PC-9 (cell line): Measurements from ENCODE around the gene NPS. TPM values are rescaled to one million over a fixed set of nuclear protein-coding genes. Genes with fewer than 3 reads are reported as not detected.

ENCODE experiments used
- BruUV-seq: library from RNA; stranded (reverse); fragments of 400-500 nt; replicated peaks from 2 replicates; lab custom pipeline; 2021; lab: Mats Ljungman, UMichigan
- CTCF ChIA-PET: fragments of 300-600 bp; sonication (Branson Sonifier 250); formaldehyde crosslinking; loops from one replicate; lab custom pipeline; 2022; ENCODE audit warnings: antibody characterized with exemption; lab: Charles Lee
- POLR2A ChIA-PET: fragments of 300-600 bp; sonication (Branson Sonifier 250); formaldehyde crosslinking; loops from one replicate; lab custom pipeline; 2022; ENCODE audit warnings: antibody characterized with exemption; ENCODE audit not compliant: unreplicated experiment; lab: Charles Lee
- DNase-seq, 2 experiments: peaks; one replicate each; pipeline versions ENCODE4 v3.0.0 to v3.0.0-alpha.2; 2015 to 2022; ENCODE audit warnings: mixed read lengths in 1 of 2
- H2AFZ ChIP-seq: fragments of 200-600 bp; sonication (generic); 2 replicates; pipeline ENCODE4 v1.8.1; 2017; ENCODE audit warnings: antibody characterized with exemption
- H3F3A ChIP-seq: fragments of 200-600 bp; sonication (generic); 2 replicates; pipeline ENCODE4 v1.8.1; 2017; ENCODE audit warnings: antibody characterized with exemption, mild to moderate bottlenecking, low read depth; ENCODE audit not compliant: insufficient read depth
- H3K27ac ChIP-seq: fragments of 200-600 bp; sonication (generic); 2 replicates; pipeline ENCODE4 v1.6.1; 2016; ENCODE audit warnings: mixed run types
- H3K27me3 ChIP-seq: fragments of 200-600 bp; sonication (generic); 2 replicates; pipeline ENCODE4 v1.6.1; 2016; ENCODE audit warnings: low read depth, mixed run types; ENCODE audit not compliant: insufficient read depth
- H3K36me3 ChIP-seq: fragments of 200-600 bp; sonication (generic); 2 replicates; pipeline ENCODE4 v1.6.1; 2016; ENCODE audit warnings: low read depth, mixed run types
- H3K4me1 ChIP-seq: fragments of 200-600 bp; sonication (generic); replicated peaks from 2 replicates; pipeline ENCODE4 v1.6.1; 2016; ENCODE audit warnings: mixed run types; ENCODE audit not compliant: insufficient read depth
- H3K4me2 ChIP-seq: fragments of 200-600 bp; sonication (generic); 2 replicates; pipeline ENCODE4 v1.6.1; 2017; ENCODE audit warnings: mixed run types
- H3K4me3 ChIP-seq: fragments of 200-600 bp; sonication (generic); 2 replicates; pipeline ENCODE4 v1.6.1; 2016; ENCODE audit warnings: mixed run types
- H3K79me2 ChIP-seq: fragments of 200-600 bp; sonication (generic); 2 replicates; pipeline ENCODE4 v1.6.1; 2017; ENCODE audit warnings: low read depth, mixed run types
- H3K9me2 ChIP-seq: fragments of 200-600 bp; sonication (generic); 2 replicates; pipeline ENCODE4 v1.8.1; 2017; ENCODE audit warnings: mild to moderate bottlenecking; ENCODE audit not compliant: insufficient read depth
- H3K9me3 ChIP-seq: fragments of 200-600 bp; sonication (generic); 2 replicates; pipeline ENCODE4 v1.8.1; 2016; ENCODE audit warnings: low read depth; ENCODE audit not compliant: insufficient read depth
- H4K20me1 ChIP-seq: fragments of 200-600 bp; sonication (generic); 2 replicates; pipeline ENCODE4 v1.8.1; 2017; ENCODE audit not compliant: insufficient read depth
- EZH2 ChIP-seq: fragments of 200-600 bp; sonication (generic); IDR thresholded peaks from 2 replicates; pipeline ENCODE4 v1.8.0; 2017; ENCODE audit warnings: antibody characterized with exemption, low read depth
- intact Hi-C: fragments of 100-400 bp; cut with micrococcal nuclease; formaldehyde crosslinking; loops from one replicate; pipeline ENCODE4 v1.10.0; 2022; ENCODE audit not compliant: unreplicated experiment
- total RNA-seq: library from RNA; stranded (reverse); gene quantifications from 2 replicates; pipeline ENCODE4 v1.2.3, GENCODE V29; 2021
- TF ChIP-seq, protein P1 (sequence below): fragments of 200-600 bp; sonication (generic); conservative IDR thresholded peaks from 2 replicates; pipeline ENCODE4 v1.6.1; 2017; ENCODE audit warnings: mixed run types, antibody characterized with exemption, mild to moderate bottlenecking, moderate library complexity

NPS gene
- total RNA-seq, 1 experiment from 2014 or later = not detected

DNA sequence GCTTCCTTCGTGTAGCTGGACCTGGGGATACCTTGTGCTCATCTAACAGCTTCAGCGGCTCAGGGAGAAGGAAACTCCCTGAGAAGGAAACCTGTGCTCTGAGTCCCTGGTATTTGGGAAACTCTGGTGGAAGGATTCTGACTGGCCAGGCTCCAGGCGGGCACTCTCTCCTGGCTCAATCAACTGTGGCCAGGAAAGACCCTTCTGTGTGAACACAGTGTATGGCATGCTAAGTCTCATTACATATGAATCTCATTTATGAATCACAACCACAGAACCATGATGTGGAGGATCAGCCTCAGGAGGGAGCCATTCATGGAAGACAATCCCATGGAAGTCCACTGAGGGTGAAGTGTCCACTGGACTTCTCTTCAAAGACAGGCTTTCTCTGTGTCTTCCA is 20.9 kb downstream of the NPS start:
- ChIA-PET CTCF (no interaction called here), POLR2A (no interaction called here)
- DNase-seq = no peak
- Histone ChIP-seq H3K4me2 (no peak overlapping the region), H3K27me3 (peaks cover 18% of the 10 kb centered on the region; the same call in 1 of the 2 replicates), H4K20me1 (no peaks in the 10 kb centered on the region), H3K79me2 (no peaks in the 10 kb centered on the region), H3K36me3 (no peaks in the 10 kb centered on the region), H3K9me3 (no peaks in the 10 kb centered on the region), H3K4me3 (no peak overlapping the region), H3K9me2 (no peaks in the 10 kb centered on the region), H3K4me1 (no peaks in the 10 kb centered on the region), H3F3A (no peaks in the 10 kb centered on the region), H3K27ac (no peak overlapping the region), H2AFZ (no peak overlapping the region)
- no TSS peak for BruUV-seq
- TF ChIP-seq, protein P1, sequence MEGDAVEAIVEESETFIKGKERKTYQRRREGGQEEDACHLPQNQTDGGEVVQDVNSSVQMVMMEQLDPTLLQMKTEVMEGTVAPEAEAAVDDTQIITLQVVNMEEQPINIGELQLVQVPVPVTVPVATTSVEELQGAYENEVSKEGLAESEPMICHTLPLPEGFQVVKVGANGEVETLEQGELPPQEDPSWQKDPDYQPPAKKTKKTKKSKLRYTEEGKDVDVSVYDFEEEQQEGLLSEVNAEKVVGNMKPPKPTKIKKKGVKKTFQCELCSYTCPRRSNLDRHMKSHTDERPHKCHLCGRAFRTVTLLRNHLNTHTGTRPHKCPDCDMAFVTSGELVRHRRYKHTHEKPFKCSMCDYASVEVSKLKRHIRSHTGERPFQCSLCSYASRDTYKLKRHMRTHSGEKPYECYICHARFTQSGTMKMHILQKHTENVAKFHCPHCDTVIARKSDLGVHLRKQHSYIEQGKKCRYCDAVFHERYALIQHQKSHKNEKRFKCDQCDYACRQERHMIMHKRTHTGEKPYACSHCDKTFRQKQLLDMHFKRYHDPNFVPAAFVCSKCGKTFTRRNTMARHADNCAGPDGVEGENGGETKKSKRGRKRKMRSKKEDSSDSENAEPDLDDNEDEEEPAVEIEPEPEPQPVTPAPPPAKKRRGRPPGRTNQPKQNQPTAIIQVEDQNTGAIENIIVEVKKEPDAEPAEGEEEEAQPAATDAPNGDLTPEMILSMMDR = no peak
- TF ChIP-seq EZH2 = no peak
- intact Hi-C loops = no loop called here

DNA sequence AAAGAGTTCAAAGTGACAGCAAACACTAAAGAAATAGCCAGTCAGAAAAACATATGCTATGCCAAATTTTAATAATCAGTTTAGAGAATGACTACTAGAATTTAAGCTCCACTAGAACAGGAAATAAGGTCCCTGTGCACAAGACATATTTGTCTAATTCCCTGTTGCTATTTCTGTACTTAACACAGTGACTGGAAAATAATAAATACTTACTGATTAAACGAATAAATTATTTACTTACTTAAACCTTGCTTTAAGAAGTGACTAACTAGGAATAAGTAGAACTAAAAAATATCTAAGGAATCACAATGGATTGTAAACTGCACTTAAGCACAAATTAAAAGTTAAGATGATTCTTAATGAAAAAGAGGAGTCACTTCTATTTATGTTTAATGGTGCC is 22.3 kb downstream of the NPS start:
- no peaks in the 10 kb centered on the region for H3K4me1 ChIP-seq
- ChIA-PET POLR2A (no interaction called here), CTCF (no interaction called here)
- no peak overlapping the region for H3K4me2 ChIP-seq
- H4K20me1 ChIP-seq = no peaks in the 10 kb centered on the region
- H3K4me3 ChIP-seq = no peak overlapping the region
- H3K27ac ChIP-seq = no peak overlapping the region
- H3K9me2 ChIP-seq = no peaks in the 10 kb centered on the region
- TF ChIP-seq EZH2 = no peak
- TF ChIP-seq, protein P1 = no peak
- no peaks in the 10 kb centered on the region for H3F3A ChIP-seq
- peaks cover 7% of the 10 kb centered on the region; the same call in 1 of the 2 replicates for H3K27me3 ChIP-seq
- no TSS peak for BruUV-seq
- intact Hi-C loops = no loop called here
- no peaks in the 10 kb centered on the region for H3K9me3 ChIP-seq
- no peaks in the 10 kb centered on the region for H3K79me2 ChIP-seq
- H2AFZ ChIP-seq = no peak overlapping the region
- H3K36me3 ChIP-seq = no peaks in the 10 kb centered on the region
- no peak for DNase-seq

DNA sequence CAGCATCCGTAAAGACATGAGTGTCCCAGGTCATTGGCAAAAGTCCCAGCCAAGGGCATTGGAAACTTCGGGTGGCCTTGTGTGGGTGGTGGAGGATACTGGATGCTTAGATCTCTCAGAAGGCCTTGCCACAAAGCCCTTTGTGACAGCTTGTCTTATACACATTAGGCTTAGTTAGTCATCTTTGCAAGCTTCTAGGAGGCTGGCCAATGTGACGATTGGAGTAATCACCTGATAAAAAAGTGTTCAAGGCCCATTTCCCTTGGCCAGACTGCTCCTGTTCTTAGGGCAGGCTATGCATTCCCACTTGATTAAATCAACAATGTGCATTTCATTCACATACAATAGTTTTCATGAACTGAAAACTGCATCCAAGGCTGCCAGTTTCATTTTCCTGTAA is 26.9 kb downstream of the NPS start:
- Histone ChIP-seq H3K36me3 (no peaks in the 10 kb centered on the region), H3K4me2 (no peak overlapping the region), H2AFZ (no peak overlapping the region), H3K9me2 (no peaks in the 10 kb centered on the region), H3F3A (no peaks in the 10 kb centered on the region), H3K4me3 (no peak overlapping the region), H3K27me3 (no peaks in the 10 kb centered on the region; the same call in 1 of the 2 replicates), H3K9me3 (no peaks in the 10 kb centered on the region), H3K4me1 (no peaks in the 10 kb centered on the region), H3K79me2 (no peaks in the 10 kb centered on the region), H3K27ac (no peak overlapping the region), H4K20me1 (no peaks in the 10 kb centered on the region)
- intact Hi-C loops = no loop called here
- ChIA-PET CTCF (no interaction called here), POLR2A (no interaction called here)
- BruUV-seq = no TSS peak
- no peak for DNase-seq
- TF ChIP-seq EZH2 = no peak
- TF ChIP-seq, protein P1 = no peak
